Measurements from ENCODE around the gene HOXB4.

GRCh38 chr17:48542114-48542656, 36.0 kb downstream of the HOXB4 start:
- TF ChIP-seq CTCF (conservative IDR thresholded peaks at IDR 0.05 in 1 of 2, IDR thresholded peaks at IDR 0.05 in 1 of 2; ENCODE audit: low read depth in 1 of 2, low read length in 2 of 2): no peak
- no peak for TF ChIP-seq EZH2 (IDR thresholded peaks at IDR 0.05; ENCODE audit: low read length, missing control alignments)
